GM12873 (cell line): ENCODE measurements around the gene SERTAD2.

Experiments
- CTCF ChIP-seq: IDR thresholded peaks from 2 replicates; pipeline ENCODE4 v1.5.1; 2012; ENCODE audit warnings: low read depth, mild to moderate bottlenecking, moderate library complexity, low read length, control low read depth; ENCODE audit not compliant: insufficient read depth; ENCODE audit errors: missing control alignments

SERTAD2 gene

GRCh38 chr2:64630752-64631151 is 23.0 kb downstream of the SERTAD2 start:
- TF ChIP-seq CTCF = no peak

DNA sequence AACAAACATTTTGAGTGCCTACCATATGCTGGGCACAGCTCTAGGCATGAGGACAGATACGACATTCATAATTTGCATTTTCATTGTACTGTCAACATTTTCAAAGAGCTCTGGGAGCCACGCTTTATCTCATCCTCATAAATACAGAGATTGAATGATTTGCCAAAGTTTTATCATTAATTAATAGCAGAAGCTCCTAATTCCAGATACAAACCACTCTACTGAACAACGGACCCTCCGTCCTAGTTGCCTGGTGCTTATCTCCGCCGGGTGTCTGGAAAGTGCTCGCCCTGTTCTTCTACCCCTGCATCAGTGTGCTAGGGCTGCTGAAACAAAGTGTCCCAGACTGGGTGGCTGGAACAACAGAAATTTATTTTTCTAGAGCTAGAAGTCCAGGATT is 23.8 kb downstream of the SERTAD2 start:
- TF ChIP-seq CTCF = no peak

DNA sequence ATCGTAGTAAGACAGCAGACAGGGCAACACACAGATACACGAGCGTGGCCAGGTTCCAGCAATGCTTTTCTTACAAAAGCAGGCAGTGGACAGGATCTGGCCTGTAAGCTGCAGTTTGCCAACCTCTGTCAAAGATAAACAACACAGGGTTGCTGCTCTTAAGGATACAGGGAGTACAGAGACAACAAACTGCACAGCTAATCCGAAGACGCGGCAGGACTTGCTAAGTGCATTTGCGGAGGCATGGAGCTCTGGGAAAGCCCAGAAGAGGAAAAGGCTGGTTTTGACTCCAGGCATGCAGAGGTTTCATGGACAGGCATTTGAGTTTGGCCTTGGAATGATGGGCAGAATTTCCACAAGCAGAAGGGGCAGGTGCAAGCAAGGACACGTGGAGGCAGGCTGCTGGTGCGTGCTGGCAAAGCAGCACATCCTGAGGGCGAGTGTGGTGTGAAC is 24.4 kb downstream of the SERTAD2 start:
- TF ChIP-seq CTCF = no peak

DNA sequence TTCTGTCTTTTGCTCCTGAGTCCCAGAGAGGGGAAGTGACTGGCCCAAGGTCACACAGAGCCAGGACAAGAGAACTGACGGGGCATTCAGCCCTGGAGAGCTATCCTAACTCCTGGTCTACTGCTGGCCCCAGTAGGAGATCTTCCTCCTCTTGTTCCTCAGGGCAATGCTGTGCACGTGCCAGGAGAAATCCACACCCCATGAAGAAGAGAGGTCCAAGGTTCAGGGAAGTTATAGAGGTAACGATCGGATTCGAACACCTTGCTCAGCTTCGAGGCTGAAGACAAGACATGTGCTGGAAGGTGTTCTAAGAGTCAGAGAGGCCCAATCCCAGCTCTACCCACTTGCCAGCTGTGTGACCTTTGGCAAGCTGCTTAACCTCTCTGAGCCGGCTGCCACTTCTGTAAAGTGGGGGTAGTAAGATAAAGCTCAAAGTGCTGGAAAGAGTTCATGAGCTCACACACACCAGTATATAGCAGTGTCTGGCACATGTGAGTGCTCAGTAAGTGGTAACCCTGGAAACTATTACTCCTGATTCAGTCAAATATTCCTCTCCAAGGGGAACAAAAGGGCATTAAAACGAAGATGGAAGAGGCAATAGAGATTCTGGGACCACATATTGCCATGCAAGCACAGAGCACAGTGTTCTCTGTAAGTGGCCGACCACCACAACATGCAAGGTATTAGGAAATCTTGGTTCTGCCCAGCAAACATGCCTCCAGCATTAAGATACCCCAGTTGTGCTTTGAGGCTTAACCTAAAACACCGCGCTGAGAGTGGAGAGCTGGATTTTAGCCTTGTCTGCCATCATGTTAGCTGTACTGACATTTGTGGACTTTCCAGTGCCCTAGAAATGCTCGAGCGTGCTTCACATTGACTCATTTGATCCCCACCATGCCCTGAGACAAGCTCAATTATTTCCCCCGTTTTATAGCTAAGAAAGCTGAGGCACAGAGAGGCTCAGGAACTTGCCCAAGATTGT is 25.6 kb downstream of the SERTAD2 start:
- TF ChIP-seq CTCF = no peak

DNA sequence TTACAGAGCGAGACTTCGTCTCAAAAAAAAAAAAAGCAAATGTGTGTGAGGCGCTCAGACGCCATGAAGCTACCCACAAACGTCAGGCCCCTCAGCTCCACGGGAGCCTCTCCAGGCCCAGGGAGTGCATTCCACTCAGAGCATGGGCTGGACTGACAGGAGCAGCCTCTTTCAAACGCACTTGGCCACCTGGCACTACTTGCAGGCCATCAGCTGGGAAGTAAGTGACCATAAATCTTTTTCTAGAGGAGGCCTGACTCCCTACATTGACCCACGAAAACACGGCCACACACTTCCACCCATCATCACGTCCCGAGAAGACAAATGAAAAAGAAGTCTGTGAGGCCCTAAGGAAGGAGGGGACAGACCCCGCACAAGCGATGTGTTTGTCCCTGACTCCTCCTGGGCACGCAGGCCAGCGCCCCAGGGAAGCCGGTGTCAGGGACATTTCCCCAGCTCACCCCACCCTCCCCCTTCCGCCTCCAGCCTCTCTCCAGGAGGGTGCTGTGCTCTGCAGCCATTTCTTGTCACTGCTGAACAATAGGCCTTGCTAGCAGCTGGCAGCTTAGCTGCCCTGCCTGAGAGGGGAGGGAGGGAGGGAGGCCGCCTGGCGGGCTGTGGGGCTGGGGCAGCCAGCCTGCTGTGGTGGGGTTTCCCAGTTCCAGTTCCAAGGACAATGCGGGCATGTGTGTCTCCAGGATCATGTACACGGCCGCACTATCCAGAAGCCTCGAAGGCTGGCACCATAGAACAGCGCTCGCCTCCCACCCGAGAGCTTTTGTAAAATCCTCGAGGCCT is 26.6 kb downstream of the SERTAD2 start:
- TF ChIP-seq CTCF = no peak

DNA sequence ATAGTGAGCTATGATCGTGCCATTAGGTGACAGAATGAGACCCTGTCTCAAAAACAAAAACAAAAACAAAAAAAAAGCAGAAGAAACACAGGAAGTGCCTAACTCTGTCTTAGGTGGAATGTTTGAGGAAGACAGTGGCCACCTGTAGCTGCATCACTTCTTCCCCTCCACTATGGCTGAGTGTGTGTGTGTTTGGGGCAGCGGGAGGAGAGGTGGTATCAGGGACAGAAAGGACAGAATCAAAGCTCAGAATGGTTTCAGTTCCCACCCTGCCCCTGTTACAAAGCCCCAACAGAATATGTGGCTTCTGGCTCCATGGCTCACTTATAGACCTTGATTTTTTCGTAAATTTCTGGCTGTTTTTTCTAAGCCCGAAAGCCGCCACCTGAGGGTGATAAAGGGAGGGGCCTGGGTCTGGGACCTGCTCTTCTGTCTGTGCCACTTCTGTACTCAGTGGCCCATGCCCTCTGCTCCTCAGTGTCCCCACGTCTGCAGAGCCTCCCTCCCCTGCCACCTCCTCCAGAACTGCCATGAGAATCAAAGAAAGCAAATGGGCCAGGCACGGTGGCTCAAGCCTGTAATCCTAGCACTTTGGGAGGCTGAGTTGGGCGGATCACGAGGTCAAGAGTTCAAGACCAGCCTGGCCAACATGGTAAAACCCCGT is 27.4 kb downstream of the SERTAD2 start:
- no peak for TF ChIP-seq CTCF
